Right hindlimb (tissue), 1 donor: ENCODE data around the gene HIP1.
"Not testable (repeated sequence)": the region's sequence is repeated elsewhere in the genome, so short reads cannot be mapped to it uniquely, and the experiment has no call there.

Experiments used
- DNase-seq: peaks from one replicate; pipeline ENCODE4 v3.0.0-alpha.2; 2018

The HIP1 gene

GRCh38 chr7:75738604-75738974, at the start of gene HIP1:
Gene HIP1 (minus strand): TSS chr7:75738941. CDS start chr7:75738920, 21 bp downstream.
- DNase-seq, result no peak

DNA sequence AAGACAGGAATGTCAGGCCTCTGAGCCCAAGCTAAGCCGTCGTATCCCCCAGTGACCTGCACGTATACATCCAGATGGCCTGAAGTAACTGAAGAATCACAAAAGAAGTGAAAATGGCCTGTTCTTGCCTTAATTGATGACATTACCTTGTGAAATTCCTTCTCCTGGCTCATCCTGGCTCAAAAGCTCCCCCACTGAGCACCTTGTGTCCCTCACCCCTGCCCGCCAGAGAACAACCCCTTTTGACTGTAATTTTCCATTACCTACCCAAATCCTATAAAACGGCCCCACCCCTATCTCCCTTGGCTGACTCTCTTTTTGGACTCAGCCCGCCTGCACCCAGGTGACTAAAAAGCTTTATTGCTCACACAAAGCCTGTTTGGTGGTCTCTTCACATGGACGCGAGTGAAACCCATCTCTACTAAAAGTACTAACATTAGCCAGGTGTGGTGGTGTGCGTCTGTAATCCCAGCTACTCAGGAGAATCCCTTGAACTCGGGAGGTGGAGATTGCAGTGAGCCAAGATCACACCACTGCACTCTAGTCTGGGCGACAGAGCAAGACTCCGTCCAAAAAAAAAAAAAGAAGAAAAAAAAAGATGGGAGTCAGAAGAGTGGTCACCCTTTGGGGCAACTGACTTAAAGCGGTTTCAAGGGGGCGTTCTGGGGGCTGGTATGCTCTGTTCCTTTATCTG, 49.6 kb upstream of the HIP1 start:
- not testable (repeated sequence) for DNase-seq

GRCh38 chr7:75783058-75783457, 44.3 kb upstream of the HIP1 start:
- not testable (repeated sequence) for DNase-seq

DNA sequence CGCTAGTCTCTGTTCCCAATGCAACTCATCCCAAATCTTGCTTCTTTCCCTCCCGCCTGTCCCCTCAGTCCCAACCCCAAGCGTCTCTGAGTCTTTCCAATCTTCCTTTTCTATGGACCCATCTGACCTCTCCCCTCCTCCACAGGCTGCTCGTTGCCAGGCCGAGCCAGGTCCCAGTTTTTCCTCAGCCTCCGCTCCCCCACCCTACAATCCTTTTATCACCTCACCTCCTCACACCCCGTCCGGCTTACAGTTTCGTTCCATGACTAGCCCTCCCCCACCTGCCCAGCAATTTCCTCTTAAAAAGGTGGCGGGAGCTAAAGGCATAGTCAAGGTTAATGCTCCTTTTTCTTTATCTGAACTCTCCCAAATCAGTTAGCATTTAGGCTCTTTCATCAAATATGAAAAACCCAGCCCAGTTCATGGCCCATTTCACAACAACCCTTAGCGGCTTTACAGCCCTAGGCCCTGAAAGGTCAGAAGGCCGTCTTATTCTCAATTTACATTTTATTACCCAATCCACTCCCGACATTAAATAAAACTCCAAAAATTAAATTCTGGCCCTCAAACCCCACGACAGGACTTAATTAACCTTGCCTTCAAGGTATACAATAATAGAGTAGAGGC, 42.0 kb upstream of the HIP1 start:
- DNase-seq, result not testable (repeated sequence)

GRCh38 chr7:75779516-75779915, 40.8 kb upstream of the HIP1 start:
- DNase-seq, result not testable (repeated sequence)

GRCh38 chr7:75779035-75779434, 40.3 kb upstream of the HIP1 start:
- not testable (repeated sequence) for DNase-seq

- DNase-seq, result no peak
These were observed 37.7 kb upstream of the HIP1 start for GRCh38 chr7:75776295-75776971.

GRCh38 chr7:75773958-75774357, 35.2 kb upstream of the HIP1 start:
- not testable (repeated sequence) for DNase-seq

- DNase-seq, result no peak
These were observed 33.6 kb upstream of the HIP1 start, which contains the start of gene CCL26 for GRCh38 chr7:75772081-75773077. Gene CCL26 (minus strand): TSS chr7:75772211. CDS start chr7:75772176, 35 bp downstream.

GRCh38 chr7:75771224-75771623, 32.5 kb upstream of the HIP1 start:
- no peak for DNase-seq

DNA sequence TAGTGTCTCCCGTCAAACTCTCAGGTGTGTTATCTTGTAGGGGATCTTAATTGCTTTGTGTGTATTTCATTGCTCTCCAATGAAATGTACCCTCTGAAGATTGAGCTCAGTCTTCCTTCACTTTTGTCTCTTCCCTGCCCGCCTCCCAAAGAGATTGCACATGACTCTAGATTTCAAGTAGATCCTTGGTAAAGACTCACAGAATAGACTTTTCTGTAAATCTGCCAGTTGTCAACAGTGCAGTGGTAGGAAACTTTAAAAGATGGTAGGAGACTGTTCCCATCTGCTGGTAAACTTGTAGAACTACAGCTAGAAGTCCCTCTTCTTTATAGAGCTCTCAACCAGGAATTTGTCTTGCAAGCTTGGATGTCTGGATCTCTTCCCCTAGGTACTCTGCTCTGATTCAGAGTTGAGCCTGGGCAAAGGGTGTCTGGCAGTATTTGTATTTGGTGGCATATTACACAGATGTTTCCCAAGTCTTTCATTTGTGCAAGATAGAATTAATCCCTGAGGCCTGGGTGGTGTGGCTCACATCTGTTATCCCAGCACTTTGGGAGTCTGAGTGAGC, 23.7 kb upstream of the HIP1 start:
- no peak for DNase-seq

DNA sequence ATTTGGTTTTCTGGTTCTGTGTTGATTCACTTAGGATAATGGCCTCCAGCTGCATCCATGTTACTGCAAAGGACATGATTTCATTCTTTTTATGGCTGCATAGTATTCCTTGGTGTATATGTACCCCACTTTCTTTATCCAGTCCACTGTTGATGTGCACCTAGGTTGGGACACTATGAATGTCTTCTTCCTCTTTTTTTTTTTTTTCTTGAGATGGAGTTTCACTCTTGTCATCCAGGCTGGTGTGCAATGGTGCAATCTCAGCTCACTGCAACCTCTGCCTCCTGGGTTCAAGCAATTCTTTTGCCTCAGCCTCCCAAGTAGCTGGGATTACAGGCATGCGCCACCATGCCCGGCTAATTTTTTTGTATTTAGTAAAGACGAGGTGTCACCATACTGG, 23.1 kb upstream of the HIP1 start:
- DNase-seq, result not testable (repeated sequence)

DNA sequence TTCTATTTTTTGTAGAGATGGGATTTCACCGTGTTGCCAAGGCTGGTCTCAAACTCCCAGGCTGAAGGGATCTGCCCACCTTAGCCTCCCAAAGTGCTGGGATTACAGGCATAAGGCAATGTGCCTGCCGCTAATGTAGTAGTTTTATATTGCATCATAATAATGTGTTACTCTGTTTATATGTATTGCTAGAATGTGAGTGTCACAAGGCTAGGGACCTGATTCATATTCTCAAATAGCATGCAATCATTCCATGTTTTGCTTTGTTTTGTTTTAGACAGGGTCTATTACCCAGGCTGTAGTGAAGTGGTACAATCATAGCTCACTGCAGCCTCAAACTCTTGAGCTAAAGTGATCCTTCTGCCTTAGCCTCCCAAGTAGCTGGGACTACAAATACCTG, 19.8 kb upstream of the HIP1 start:
- DNase-seq, result no peak

DNA sequence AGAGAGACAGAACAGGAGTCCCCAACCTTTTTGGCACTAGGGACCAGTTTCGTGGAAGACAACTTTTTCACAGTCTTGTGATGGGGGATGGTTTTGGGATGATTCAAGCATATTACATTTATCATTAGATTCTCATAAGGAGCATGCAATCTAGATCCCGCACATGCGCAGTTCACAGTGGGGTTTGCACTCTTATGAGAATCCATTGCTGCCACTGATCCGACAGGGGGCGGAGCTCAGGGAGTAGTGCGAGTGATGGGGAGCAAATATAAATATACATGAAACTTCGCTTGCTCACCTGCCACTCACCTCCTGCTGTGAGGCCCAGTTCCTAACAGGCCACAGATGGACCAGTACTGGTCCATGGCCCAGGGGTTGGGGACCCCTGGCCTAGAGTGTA, 19.1 kb upstream of the HIP1 start:
- DNase-seq, result no peak

- no peak for DNase-seq
These were observed 18.4 kb upstream of the HIP1 start for GRCh38 chr7:75756991-75757676.

- no peak for DNase-seq
These were observed 17.7 kb upstream of the HIP1 start for GRCh38 chr7:75756206-75756990.

- DNase-seq, result no peak
These were observed 4.7 kb upstream of the HIP1 start for GRCh38 chr7:75743455-75743859.

DNA sequence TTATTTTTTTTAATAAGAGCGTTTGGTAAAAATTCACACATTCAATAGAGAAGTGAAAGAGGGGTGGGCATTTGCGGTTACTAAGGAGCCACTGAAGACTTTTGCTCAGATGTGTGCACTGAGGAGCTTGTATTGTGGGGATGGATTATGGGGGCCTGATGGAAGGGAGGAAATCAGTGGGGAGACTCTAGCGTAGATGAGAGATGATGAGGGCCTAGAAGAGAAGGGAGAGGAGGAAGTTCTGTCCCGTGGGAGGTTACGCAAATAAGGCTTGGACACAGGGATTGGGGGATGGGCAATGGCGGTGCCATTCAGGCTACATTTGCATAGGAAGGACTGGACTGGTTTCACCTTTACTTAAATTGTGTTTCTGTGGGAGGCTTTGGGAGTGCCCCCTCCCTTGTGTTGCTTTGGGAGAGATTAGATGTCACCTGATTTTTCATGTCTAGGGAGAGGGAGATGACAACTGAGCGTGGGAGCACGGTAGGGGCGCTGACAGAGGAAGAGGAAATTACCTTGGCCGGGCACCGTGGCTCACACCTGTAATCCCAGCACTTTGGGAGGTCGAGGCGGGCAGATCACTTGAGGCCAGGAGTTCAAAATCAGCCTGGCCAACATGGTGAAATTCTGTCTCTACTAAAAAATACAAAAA, 2.2 kb upstream of the HIP1 start:
- DNase-seq, result no peak

GRCh38 chr7:75739796-75740672, 1.3 kb upstream of the HIP1 start:
- no peak for DNase-seq
